GM19240 (cell line): ENCODE data around the gene CCDC148.

Experiments used
- DNase-seq: peaks from one replicate; pipeline ENCODE4 v3.0.0; 2011; ENCODE audit warnings: low spot score; ENCODE audit not compliant: insufficient read length

The CCDC148 gene

DNA sequence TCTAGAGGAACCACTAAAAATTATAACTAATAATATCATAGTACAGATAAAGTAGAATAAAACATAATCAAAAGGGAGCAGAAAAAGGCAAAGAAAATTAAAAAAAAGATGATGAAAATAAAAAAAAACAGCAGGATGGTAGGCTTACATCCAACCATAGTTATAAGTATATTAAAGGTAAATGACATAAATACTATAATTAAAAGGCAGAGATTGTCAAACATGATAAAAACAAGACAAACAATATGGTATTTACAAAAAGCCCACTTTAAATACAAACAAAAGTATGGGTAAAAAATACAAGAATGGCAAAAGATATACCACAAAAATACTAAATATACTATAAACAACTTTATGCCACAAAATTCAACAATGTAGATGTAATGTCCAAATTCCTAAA is 24.4 kb downstream of the CCDC148 start:
- no peak for DNase-seq

DNA sequence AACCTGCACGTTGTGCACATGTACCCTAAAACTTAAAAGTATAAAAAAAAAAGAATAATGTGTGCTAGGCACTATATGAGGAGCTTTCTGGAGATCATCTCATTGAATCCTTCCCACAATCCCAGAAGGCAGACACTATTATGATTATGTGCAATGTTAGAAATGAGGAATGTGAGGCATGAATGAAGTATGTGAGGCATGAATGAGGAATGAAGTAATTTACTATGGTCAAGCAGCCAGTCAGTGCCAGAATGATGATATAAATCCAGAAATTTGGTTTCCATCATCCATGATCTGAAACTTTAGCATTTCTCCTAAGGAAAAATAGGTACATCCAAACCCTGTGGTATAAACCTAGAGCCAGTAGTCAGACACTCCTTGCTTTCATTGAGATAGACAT is 42.0 kb downstream of the CCDC148 start:
- no peak for DNase-seq

DNA sequence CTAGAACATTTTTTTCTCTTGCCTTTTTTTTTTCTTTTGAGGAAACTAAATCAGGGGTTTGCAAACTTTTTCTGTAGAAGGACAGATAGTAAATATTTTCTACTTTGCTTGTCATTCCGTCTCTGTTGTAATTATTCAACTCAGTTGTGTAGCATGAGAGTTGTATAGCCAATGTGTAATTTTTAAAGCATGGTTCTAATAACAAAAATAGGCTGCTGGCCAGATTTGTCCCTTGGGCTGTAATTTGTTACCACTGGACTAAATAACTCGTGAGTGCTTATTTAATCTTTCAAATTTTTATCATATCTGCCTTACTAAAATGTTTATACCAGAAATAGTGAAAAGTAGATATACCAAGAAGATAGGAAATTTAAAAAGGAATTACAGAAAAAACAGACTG is 43.0 kb downstream of the CCDC148 start:
- DNase-seq = no peak

DNA sequence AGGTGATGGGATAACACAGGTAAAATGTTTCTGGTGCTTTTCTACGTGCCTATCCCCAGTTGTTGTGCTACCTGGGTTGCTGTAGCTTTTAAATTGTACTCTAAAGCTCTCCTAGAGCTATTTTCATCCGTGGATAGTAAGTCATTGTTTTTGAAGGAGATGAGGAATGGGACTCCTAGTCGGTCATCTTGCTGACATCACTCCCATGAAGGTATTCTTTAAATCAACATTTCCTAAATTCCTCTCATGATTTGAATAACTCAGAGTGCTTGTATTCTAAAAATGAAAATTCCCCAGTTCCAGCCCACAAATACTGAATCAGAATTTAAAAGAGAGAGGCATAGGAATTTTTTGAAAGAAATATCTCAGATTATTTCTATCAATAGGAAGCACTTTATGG is 44.3 kb downstream of the CCDC148 start:
- no peak for DNase-seq

DNA sequence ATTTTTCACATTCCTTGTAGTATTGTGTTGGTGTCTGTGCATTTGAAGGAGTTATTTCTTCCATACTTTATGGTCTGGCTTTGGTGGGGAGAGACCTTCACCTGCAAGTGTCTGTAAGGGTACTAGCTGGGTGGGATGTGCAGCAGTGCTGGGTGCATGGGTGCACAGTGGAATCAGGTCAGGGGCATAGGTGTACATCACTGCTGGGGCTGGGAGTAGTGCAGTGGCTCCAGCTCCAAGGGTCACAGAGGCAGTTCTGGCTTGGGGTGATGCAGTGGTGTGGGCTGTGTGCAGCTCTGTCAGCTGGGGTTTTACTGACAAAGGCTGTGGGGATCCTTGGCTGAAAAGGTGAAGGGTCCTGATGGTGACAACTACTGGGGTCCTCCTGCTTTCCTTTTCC is 44.8 kb downstream of the CCDC148 start:
- DNase-seq = no peak

DNA sequence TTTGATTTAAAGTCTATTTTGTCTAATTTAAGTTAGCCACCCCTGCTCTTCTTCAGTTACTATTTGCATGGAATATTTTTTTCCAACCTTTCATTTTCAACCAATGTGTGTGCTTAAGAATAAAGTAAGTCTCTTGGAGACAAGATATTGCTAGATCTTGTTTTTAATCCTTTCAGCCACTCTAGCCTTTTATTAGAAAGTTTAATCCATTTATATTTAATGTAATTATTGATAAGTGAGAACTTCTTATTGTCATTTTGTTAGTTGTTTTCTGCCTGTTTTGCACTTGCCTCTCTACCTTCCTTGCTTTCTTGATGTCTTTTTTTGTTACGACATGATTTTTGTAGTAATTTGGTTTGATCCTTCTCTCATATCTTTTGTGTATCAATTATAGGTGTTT is 46.4 kb downstream of the CCDC148 start:
- DNase-seq = no peak

DNA sequence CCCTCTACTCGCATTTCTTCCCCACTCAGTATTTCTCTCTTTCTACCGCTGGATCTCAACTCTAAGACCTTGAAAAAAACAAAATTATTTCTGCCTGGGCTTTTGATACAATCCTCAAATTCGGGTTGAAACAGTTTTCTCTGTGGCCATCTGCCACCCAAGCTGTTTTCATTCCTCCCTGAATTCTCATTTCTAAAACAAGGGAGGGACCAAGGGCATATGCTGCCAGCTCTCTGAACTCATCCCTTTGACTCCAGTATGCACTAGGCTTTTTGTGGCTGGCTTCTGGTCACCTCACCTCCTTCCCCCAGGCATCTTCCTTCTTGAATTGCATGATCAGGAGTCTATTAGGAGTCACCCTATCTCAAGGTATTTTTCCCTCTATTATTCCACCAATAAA is 49.5 kb downstream of the CCDC148 start:
- DNase-seq = no peak

DNA sequence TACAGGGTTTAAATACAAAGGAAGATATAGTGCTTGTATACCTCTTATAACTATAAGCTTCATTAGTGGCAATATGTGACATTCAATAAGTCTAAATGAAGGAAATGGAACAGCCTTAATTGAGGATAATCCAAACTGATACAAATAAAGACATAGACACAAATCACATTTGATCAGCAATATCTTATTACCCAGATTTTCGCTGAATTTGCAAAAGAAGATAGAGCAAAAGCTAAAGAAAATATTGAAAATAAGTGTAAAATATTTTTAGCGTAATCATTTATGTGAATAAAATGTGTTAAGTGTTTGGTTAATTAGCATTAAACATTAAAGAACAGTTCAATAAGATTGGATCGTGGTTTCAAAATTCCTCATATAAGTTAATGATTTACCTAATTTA is 51.2 kb downstream of the CCDC148 start:
- no peak for DNase-seq

DNA sequence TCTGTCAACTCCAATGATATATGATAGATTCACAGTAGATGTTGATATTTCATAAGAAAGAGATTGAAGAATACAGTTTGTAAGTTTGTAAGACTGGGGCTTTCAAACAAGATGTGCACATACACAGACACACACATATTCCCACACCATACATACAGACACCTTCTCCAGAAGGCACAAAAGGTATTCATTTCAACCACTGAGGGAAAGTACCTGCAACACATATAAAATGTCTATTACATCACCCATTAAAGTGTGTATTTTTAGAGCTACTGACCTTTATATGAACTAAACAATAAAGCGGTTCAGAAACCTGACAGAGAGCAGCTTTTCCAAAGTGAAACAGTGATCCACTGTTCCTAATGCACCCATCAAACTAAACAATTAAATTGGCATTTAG is 53.3 kb downstream of the CCDC148 start:
- no peak for DNase-seq

DNA sequence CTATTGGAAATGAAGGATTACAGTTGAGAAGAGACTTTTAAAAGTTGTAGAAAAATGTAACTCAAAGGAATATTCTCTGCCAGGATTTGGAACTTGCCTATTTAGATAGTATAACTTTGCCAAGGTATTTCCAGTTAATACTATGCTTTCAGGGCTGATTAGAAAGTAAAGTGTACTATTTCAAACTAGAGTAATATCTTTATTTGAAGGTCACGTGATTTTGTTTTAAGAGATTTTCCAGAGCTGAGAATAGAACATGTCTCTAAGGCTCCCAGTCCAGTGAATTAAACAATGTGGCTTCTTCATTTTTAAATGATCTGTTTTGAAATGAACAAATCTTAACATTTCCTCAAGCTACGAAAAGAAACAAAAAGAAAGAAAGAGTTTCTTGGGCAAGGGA is 53.9 kb downstream of the CCDC148 start:
- no peak for DNase-seq

DNA sequence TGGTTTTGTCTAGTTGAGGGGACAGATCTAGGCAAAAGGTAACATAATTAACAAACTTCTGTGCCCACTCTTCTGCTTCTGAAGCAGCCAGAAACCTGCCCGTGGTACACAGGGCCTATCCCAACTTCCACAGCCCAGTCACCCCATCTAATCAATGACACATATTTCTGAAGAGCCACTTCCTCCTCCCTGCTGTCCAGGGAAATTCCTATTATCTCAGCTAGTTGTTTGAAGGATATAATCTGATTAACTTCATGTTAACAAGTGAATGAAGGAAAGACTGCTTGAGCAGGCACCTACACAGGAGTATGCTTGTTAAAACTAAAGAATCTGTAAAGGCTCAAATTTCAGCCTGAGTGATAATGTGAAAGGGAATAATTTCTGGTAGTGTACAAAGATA is 61.4 kb downstream of the CCDC148 start:
- no peak for DNase-seq

DNA sequence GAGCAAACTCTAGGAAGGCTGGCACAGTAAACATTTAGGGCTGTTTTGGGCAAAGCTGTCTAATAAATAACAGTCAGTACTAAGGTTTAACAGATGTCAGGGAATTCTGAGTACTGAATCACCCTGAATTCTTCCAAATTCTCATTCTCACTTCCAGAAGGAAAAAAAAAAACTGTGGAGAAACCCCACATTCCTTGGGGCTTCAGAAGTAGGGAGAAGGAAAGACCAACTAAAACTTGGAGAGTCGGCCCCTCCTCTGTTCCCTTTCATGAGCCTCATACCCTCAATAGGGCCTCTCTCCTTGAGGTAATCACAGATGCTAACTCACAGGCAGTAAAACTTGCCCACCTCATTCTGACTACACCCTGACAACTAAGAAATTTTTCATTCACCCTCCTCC is 62.1 kb downstream of the CCDC148 start:
- DNase-seq = no peak

DNA sequence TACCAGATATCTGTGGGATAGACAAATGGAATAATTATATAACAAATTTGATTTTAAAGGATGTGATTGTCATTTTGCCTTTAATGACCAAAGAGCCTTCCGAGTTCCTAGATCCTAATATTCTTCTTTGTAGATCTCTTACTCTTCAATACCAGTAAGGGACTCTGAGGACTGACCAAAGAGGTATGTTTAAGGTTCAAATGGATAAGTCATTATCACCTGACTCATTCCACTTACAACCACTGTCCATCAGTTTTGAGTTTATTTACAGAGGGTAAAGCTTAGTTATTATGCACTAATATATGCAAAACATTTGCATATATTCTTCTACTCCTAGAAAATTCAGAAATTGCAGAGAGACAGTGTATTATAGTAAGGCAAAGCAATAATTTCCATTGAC is 62.7 kb downstream of the CCDC148 start:
- no peak for DNase-seq

DNA sequence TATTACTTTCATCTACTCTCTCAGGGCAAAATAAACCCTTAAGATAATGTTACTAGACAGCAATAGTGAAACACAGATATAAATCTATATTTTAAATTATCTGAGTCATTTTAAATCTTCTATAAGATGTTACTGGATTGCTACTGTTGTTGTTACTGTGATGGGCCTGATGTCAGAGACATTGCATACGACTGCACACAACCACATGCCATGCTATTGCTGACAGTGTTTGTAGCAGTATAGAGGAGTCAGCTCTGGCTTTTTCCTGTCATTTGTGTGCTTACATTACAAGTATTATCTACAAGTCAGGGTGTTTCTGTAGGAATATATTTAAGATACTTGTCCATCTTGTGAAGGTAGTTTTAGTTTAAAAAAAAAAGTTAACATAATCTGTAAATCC is 63.9 kb downstream of the CCDC148 start:
- DNase-seq = no peak

DNA sequence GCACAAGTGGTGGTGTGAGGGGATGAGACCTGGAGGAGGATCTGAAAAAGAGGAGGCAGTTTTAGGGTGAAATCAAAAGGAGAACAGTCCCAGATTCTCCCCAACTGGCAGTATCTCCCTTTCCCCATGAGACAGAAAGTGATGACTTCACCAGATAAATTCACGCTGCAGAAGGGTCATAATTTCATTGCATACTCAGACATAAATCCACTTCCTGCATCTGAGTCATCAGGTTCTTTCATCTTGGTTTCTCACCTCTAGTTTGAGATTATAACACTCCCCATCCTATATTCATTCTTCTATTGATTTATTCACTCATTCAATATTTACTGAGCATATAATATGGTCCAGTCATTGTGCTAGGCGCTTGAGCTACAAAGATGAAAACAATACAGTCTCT is 64.7 kb downstream of the CCDC148 start:
- no peak for DNase-seq

DNA sequence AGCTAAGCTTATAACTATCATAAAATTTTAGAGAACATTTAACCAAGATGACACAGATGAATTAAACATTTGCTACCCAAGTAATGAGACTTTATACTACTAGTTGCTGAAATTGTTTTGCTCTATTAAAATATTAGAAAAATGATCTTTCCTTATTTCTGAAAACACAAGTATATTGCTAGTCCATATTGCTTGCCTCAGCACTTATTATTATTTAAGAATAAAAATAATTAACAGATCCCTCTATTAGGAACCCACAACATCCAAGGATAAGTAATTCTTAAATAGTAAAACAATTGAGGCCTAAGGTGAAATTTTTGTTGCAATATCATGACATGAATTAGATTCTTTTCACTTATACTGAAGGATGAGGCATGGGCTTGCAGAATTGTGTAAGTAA is 65.2 kb downstream of the CCDC148 start:
- DNase-seq = no peak

DNA sequence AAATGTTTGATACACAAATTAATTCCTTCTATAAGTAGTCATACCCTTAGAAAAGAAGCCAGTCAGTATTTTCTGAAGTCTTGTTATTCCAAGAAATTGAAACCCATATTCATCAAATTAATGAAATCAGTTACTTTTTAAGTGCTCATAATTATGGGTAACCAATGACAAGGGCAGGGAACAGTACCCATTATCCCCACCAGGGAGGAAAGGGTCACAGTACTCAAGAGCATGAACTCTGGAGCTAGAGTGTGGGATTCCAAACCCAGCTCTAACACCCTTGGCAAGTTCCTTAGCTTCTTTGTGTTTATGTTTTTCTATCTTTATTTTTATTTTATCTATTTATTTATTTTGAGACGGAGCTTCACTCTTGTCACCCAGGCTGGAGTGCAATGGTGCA is 68.4 kb downstream of the CCDC148 start:
- DNase-seq = no peak

DNA sequence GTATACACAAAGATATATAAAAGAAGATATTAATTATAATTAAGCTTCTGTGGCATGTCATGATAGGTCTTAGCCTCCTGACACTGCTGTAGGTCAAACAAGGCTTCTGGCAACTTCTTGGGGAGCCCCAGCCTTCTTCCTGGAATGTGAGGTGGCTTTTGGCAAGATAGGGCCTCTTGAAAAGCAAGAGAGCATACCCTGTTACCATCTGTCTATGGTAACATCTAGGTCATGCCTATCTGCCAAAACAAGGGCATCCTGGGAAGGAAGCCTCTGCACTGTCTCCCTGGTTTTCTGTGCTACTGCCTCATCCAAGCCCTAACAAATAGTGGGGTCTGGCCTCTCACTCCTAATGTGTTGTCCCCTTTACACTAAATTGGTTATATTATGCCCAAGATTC is 70.9 kb downstream of the CCDC148 start:
- no peak for DNase-seq

DNA sequence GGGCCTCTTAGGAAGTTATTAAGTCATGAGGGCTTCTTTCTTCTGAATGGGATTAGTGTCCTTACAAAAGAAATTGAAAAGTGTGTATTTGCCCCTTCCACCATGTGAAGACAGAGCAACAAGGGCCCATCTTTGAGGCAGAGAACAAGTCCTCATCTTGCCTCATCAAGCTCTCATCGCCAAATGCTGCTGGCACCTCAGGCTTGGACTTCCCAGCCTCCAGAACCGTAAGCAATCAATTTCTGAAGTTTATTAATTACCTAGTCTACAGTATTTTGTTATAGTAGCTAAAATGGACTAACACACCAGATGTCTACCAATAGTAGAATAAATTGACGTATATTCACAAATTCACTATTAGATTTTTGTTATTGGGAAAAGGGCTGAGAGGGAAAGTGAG is 74.6 kb downstream of the CCDC148 start:
- DNase-seq = no peak

DNA sequence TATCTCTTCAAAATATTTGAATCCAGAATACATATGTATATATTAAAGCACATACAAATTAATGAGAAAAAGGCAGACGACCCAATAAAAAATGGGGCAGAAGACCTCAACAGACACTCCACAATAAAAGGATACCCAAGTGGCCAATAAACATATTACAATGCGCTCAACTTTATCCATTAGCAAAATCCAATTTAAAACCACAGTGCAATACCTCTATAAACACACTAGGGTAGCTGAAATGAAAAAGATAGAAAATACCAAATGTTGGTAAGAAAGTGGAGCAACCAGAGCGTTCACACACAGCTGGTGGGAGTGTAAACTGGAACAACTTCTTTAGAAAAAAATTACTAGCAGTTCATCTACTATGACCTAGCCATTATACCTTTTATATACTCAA is 75.3 kb downstream of the CCDC148 start:
- DNase-seq = no peak

DNA sequence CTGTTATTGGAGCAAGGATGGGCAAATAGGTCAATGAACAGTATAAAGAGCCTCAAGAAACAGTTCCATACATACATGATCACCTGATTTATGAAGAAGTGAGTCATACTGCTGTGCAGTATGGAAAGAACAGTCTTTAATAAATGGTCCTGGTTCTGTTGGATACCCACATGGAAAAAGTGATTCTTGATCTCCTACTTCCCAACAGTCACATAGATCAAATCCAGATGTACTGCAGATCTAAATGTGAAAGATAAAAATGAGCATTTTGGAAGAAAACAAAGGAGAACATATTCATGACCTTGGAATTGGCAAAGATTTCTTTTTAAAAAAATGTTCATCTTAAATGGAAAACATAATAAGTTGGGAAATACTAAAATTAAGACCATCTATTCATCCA is 75.8 kb downstream of the CCDC148 start:
- DNase-seq = no peak

DNA sequence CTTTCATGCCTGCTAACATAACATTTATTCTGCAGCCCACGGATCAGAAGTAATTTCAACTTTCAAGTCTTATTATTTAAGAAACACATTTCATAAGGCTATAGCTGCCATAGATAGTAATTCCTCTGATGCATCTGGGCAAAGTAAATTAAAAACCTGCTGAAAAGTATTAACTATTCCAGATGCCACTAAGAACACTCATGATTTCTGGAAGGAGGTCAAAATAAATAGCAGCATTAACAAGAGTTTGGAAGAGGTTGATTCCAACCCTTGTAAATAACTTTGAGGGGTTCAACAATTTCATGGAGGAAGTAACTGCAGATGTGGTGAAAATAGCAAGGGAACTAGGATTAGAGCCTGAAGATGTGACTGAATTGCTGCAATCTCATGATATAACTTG is 77.6 kb downstream of the CCDC148 start:
- DNase-seq = no peak

DNA sequence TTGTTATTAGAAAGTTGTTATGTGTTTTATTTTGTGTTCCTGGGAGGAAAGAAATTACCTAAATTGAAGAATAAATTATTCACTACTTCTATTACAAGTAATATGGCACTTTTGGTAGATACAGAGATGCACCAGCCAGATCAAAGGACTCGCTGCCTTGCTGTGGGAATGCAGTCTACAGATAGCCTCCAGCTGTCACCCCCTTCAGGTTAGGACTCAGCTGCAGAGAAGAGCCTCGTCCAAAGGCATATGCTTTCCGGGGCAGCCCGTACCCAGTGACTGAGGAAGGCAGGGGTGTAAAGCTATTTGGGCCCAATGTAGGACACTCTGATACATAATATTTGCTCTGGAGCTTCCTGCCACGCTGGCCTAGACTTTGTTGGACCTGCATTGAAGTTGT is 90.2 kb downstream of the CCDC148 start:
- DNase-seq = no peak

DNA sequence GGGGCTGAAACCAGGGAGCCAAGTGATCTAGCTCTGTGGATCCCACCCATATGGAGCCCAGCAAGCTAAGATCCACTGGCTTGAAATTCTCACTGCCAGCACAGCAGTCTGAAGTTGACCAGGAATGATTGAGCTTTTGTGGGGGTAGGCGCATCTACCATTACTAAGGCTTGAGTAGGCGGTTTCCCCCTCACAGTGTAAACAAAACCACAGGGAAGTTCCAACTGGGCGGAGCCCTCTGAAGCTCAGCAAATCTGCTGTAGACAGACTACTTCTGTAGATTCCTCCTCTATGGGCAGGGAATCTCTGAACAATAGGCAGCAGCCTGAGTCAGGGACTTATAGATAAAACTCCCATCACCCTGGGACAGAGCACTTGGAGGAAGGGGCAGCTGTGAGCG is 96.7 kb downstream of the CCDC148 start:
- no peak for DNase-seq

DNA sequence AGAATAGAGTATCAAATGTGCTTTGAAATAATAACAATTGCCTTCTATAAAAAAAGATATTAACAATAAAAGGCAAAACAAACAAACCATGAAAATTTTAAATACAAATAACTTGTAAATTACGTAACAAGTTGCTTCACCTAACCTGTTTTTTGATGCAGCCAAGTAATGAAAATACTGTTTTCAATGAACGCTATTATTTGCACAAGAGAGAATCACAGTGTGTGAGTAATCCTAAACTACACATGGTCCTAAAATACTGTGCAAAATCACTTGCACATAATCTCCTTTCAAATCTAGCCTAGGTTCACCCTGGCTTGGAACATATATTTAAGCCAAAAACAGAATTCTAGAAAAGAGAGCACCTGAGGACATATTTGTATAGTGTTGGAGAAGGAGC is 98.9 kb downstream of the CCDC148 start:
- DNase-seq = no peak
